ENCODE measurements around the gene GLIS2.

The GLIS2 gene

DNA sequence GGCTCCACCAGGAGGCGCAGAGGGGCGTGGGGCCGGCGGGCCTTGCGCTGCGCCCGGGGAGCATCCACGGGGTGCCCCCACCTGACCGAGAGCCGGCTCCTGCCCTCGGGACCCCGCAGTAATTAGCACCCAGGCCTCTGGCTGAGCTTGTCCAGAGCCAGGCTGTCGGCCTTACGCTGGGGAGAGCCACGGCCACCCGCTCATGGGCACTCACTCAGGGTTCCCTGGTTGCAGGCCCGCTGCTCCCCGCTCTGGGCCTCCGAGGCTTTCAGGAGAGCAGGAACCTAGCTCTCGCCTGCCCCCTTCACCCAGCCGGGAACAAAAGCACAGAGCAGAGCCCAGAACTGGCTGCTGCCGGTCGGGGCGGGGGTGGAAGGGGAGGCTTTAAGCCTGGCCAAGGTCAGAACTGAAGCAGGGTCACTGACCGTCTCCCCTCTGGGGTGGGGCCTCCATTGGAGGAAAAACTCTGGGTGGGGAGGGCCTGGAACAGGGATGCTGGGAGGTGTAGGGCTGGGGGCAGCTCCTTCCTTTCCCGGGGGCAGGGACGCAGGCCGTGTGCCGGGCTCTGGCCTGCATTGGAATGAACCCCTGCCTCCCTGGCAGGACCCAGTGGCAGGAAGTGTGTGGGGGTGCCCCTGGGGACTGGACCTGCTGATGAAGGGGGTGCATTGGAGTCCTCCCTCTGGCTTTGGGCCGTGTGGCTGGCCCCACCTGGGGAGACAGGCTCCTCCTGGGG, 12.3 kb downstream of the GLIS2 start:
- TF ChIP-seq, protein P1, sequence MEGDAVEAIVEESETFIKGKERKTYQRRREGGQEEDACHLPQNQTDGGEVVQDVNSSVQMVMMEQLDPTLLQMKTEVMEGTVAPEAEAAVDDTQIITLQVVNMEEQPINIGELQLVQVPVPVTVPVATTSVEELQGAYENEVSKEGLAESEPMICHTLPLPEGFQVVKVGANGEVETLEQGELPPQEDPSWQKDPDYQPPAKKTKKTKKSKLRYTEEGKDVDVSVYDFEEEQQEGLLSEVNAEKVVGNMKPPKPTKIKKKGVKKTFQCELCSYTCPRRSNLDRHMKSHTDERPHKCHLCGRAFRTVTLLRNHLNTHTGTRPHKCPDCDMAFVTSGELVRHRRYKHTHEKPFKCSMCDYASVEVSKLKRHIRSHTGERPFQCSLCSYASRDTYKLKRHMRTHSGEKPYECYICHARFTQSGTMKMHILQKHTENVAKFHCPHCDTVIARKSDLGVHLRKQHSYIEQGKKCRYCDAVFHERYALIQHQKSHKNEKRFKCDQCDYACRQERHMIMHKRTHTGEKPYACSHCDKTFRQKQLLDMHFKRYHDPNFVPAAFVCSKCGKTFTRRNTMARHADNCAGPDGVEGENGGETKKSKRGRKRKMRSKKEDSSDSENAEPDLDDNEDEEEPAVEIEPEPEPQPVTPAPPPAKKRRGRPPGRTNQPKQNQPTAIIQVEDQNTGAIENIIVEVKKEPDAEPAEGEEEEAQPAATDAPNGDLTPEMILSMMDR (IDR thresholded peaks at IDR 0.05; ENCODE audit: low read depth, low read length): peak; percentile 69
- no peak overlapping the region for H3K4me3 ChIP-seq (ENCODE audit: low read depth, low read length)
- H3K36me3 ChIP-seq: peaks cover 6% of the 10 kb centered on the region
- DNase-seq: peak; percentile 86
- no peaks in the 10 kb centered on the region for H3K27me3 ChIP-seq (ENCODE audit: insufficient read depth, low read depth, severe bottlenecking)
- H3K27ac ChIP-seq: peak overlapping the region; percentile 76
- H3K9me3 ChIP-seq (ENCODE audit: severe bottlenecking): no peaks in the 10 kb centered on the region

DNA sequence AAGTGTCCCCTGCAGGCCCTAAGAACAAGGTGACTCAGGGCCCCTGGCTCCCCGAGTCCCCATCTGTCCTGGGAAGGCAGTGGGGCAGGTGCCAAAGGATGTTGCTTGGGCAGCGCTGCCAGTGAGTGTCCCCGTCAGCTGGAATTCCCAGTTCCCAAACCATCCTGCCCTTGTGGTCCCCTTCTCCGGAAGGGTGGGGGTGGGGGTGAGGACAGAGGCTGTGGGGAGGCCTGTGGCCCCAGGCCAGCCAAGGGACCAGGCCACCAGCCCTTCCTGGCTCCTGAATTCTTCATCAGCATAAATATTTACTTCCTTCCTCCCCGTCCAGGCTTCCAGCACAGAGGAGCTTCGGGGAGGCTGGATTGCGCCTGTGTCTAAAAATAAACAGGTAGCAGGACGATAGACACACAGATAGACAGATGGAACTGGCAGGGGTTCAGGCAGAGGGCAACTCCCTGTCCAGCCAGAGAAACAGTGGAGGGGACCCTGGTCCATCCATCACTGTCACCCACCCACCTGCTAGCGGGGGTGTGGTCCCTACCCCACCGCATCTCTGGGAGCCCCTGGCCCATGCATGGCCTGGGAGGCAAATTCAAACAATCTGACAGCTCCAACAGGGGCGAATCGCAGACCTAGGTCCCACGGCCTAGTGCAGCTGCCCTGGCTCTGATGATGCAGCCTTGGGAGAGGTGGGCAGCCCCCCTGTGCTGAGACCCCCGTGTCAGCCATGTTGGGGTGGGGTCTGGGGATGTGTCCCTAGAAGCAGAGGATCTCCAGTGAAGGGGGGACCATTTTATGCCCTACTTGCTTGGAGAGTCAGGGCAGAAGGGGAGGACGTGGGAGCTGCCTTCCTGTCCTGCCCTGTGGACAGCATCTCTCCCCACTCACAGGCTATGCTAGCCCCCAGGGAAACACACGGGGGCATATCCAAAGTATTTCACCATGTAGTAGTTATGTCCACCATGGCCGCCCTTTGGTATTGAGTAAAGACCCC, 13.2 kb downstream of the GLIS2 start:
- TF ChIP-seq, protein P1 (IDR thresholded peaks at IDR 0.05; ENCODE audit: low read depth, low read length): no peak
- Histone ChIP-seq H3K27me3 (ENCODE audit: insufficient read depth, low read depth, severe bottlenecking) (no peaks in the 10 kb centered on the region), H3K36me3 (peaks cover 12% of the 10 kb centered on the region), H3K9me3 (ENCODE audit: severe bottlenecking) (no peaks in the 10 kb centered on the region), H3K4me3 (ENCODE audit: low read depth, low read length) (no peak overlapping the region), H3K27ac (peak overlapping the region; percentile 76)
- DNase-seq: no peak

DNA sequence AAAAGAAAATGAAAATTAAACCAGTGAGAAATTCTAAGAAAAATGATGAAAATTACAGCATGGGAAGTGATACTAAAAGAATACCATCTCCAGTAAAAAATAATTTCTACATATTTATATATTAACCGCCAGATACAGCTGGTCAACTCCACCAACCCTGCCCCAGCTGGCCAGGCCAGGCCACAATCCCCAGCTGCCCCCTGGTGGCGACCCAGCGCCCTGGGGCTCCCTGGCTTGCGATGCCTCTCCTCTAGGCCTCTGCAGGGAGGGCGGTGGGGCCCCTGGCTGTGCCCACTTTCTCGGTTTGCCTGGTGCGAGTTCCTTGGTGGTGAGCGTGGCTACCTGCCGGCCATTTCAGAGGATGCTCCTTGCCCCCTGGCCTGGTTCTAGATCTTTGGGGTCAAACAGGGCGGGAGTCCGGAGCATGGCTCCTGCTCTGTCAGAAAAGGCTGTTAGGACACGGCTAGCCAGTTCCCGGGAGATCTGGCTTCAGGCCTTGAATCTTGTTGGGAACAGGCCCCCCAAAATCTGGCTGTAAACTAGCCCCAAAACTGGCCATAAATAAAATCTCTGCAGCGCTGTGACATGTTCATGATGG, 14.5 kb downstream of the GLIS2 start:
- Histone ChIP-seq H3K4me3 (ENCODE audit: low read depth, low read length) (no peak overlapping the region), H3K36me3 (peaks cover 21% of the 10 kb centered on the region), H3K27ac (no peak overlapping the region), H3K27me3 (ENCODE audit: insufficient read depth, low read depth, severe bottlenecking) (no peaks in the 10 kb centered on the region), H3K9me3 (ENCODE audit: severe bottlenecking) (no peaks in the 10 kb centered on the region)
- TF ChIP-seq, protein P1 (IDR thresholded peaks at IDR 0.05; ENCODE audit: low read depth, low read length): peak; percentile 94
- peak; percentile 77 for DNase-seq

DNA sequence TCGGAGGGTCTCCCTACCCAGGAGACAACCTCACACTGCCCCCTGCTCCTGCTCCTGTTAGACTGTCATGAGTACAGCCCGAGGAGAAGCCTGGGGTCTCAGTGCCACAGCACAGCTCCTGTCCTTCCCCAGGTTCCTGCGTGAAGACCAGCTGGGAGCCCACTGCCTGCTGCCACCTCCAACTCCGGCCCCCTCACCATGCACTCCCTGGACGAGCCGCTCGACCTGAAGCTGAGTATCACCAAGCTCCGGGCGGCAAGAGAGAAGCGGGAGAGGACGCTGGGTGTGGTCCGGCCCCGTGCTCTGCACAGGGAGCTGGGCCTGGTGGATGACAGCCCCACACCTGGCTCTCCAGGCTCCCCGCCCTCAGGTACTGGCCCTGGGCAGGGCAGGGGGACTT, 16.2 kb downstream of the GLIS2 start:
- Histone ChIP-seq H3K9me3 (ENCODE audit: severe bottlenecking) (no peaks in the 10 kb centered on the region), H3K27ac (no peak overlapping the region), H3K4me3 (ENCODE audit: low read depth, low read length) (no peak overlapping the region), H3K27me3 (ENCODE audit: insufficient read depth, low read depth, severe bottlenecking) (no peaks in the 10 kb centered on the region), H3K36me3 (peaks cover 33% of the 10 kb centered on the region)
- TF ChIP-seq, protein P1 (IDR thresholded peaks at IDR 0.05; ENCODE audit: low read depth, low read length): no peak
- no peak for DNase-seq

DNA sequence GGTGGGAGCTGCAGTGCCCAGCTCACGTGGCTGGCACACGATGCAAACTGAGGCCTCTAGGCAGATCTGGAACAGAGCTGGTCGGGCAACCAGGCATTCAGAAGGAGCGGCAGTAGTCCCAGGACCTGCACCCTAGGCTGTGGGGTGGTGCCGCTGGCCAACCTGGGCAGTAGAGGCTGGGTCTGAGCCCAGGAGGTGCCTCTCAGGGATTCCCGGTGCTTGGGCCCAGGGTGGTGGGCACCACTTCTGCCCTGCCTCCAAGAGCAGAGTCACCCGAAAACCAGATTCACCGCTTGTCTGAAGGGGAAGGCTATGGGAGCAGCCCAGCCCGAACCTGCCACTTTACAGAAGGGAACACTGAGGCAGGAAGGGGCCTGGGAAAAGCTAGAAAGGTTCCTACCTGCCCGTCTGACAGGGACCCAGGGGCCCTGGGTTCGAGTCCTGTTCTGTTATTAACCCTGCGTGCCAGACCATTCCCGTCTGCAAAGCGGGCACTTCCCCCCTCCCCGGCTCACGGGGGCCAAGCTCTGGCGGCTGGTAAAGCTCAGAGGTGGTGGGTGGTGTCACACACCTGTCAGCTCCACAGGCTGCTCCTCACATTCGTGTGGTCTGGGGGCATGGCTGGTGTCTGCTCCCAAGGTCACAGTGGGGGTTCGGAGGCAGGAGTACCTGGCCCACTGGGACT, 16.9 kb downstream of the GLIS2 start:
- no peak overlapping the region for H3K27ac ChIP-seq
- TF ChIP-seq, protein P1 (IDR thresholded peaks at IDR 0.05; ENCODE audit: low read depth, low read length): no peak

More for the DNA sequence above, 16.9 kb downstream of the GLIS2 start:
- DNase-seq: no peak
- no peaks in the 10 kb centered on the region for H3K9me3 ChIP-seq (ENCODE audit: severe bottlenecking)
- H3K36me3 ChIP-seq: peaks cover 38% of the 10 kb centered on the region
- H3K4me3 ChIP-seq (ENCODE audit: low read depth, low read length): no peak overlapping the region
- H3K27me3 ChIP-seq (ENCODE audit: insufficient read depth, low read depth, severe bottlenecking): no peaks in the 10 kb centered on the region

Data from WERI-Rb-1 (cell line).